ENCODE data around the gene SLC9C1. TPM values are rescaled to one million over a fixed set of nuclear protein-coding genes. Genes with fewer than 3 reads are reported as not detected.

The SLC9C1 gene
- total RNA-seq, 1 donor from 2014 or later, result 0.42 TPM

DNA sequence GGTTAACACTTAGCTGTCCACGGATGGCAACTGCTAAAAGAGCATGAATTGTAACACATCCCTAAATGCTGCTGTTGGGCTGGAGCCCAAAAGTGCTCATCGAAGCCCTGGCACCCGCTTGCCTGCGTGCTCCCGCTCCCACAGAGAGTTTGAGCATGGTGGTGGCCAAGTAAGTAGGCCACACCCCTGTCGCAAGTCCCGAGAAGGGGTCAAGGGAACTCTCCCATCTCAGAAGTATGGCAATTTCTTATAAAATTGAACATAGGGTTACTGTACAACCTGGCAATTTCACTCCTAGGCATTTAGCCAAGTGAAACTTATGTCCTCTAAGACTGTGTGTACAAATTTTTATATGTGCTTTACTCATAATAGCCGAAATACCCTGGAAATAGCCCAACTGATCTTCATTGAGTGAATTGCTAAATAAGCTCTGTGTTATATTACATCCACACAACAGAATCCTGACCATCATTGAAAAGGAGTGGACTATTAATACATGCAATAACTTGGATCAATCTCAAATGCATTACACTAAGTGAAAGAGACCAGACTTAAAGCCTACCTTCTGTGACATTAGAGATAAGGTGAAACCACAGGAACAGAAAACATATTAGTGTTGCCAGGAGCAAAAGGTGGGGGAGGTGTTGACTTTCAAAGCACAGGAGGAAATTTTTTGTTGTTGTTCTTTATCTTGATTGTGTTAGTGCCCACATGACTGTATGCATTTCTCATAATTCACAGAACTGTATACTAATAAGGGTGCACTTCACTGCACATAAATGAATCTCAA is 159.5 kb downstream of the SLC9C1 start:
- H3K36me3 Mint-ChIP-seq (ENCODE audit: low read depth), result peaks cover 5% of the 10 kb centered on the region
- no peak for DNase-seq (ENCODE audit: low read depth, low spot score)
- H3K4me3 Mint-ChIP-seq, result no peak overlapping the region
- H3K27me3 Mint-ChIP-seq (ENCODE audit: low read depth), result no peaks in the 10 kb centered on the region
- TF ChIP-seq, protein P1, sequence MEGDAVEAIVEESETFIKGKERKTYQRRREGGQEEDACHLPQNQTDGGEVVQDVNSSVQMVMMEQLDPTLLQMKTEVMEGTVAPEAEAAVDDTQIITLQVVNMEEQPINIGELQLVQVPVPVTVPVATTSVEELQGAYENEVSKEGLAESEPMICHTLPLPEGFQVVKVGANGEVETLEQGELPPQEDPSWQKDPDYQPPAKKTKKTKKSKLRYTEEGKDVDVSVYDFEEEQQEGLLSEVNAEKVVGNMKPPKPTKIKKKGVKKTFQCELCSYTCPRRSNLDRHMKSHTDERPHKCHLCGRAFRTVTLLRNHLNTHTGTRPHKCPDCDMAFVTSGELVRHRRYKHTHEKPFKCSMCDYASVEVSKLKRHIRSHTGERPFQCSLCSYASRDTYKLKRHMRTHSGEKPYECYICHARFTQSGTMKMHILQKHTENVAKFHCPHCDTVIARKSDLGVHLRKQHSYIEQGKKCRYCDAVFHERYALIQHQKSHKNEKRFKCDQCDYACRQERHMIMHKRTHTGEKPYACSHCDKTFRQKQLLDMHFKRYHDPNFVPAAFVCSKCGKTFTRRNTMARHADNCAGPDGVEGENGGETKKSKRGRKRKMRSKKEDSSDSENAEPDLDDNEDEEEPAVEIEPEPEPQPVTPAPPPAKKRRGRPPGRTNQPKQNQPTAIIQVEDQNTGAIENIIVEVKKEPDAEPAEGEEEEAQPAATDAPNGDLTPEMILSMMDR (conservative IDR thresholded peaks at IDR 0.05), result no peak
- H3K9me3 Mint-ChIP-seq, result no peaks in the 10 kb centered on the region
- H3K4me1 Mint-ChIP-seq, result peaks cover 30% of the 10 kb centered on the region
- no peak overlapping the region for H3K27ac Mint-ChIP-seq (ENCODE audit: unreplicated experiment)

DNA sequence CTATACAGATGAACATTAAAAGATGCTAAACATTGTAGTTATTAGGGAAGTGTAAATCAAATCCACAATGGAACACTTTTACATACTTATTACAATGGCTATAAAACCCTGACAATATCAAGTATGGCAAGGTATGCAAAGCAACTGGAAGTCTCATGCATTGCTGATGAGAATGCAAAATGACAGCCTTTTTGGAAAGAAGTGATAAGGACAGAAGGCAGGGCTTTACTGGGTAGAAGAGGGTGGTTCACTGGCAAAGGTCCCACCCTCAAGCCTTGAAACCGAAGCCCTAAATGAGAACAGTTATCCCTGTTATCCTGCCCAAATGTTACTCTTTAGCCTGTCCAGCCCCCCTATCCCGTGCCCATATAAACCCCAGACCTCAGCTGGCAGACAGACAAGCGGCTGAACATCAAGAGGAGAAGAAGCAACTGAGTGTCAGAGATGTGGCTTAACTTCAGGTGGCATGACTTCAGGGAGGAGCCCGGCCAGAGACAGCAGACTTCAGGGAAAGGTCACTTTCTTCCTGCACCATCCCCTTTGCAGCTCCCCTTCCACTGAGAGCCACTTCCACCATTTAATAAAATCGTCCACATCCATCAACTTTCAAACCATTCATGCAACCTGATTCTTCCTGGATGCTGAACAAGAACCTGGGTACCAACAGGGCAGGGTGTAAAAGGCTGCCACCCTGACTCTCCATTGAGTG is 160.2 kb downstream of the SLC9C1 start:
- no peak for DNase-seq (ENCODE audit: low read depth, low spot score)
- Mint-ChIP-seq H3K27ac (ENCODE audit: unreplicated experiment) (no peak overlapping the region), H3K27me3 (ENCODE audit: low read depth) (no peaks in the 10 kb centered on the region), H3K4me1 (peaks cover 37% of the 10 kb centered on the region), H3K9me3 (no peaks in the 10 kb centered on the region), H3K36me3 (ENCODE audit: low read depth) (peaks cover 5% of the 10 kb centered on the region), H3K4me3 (no peak overlapping the region)
- TF ChIP-seq, protein P1 (conservative IDR thresholded peaks at IDR 0.05), result no peak

DNA sequence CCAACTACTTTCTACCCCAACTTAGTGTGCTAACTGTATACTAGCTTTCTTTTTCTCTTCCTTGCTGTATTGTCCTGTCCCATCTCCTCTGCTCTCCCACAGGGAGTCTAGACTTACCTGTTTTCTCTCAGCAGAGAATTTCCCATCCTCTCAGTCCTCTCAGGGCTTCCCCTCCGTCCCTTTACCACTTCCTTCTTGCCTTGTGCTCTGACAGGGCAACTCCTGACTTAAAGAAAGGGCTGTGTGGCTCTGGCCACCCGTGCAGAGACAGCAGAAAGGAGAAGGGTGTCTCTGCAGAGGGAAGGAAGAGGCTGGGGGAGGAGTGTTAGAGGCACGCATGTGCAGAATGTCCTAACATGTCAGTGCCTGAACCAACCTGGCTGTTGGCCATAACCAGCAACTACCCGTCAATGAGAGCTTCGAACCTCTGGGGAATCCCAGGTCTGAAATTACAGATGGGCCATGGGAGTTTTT is 161.0 kb downstream of the SLC9C1 start, which contains the start of gene GCSAM:
GCSAM (minus strand) TSS at position 274 of the 474 bp plus-strand sequence; CDS start at position 146, 128 bp downstream.
- Mint-ChIP-seq H3K36me3 (ENCODE audit: low read depth) (peaks cover 5% of the 10 kb centered on the region), H3K9me3 (no peaks in the 10 kb centered on the region), H3K27me3 (ENCODE audit: low read depth) (no peaks in the 10 kb centered on the region), H3K4me1 (peaks cover 43% of the 10 kb centered on the region), H3K27ac (ENCODE audit: unreplicated experiment) (no peak within 1 kb of the TSS), H3K4me3 (no peak within 1 kb of the TSS)
- no peak for DNase-seq (ENCODE audit: low read depth, low spot score)
- TF ChIP-seq, protein P1 (conservative IDR thresholded peaks at IDR 0.05), result no peak

DNA sequence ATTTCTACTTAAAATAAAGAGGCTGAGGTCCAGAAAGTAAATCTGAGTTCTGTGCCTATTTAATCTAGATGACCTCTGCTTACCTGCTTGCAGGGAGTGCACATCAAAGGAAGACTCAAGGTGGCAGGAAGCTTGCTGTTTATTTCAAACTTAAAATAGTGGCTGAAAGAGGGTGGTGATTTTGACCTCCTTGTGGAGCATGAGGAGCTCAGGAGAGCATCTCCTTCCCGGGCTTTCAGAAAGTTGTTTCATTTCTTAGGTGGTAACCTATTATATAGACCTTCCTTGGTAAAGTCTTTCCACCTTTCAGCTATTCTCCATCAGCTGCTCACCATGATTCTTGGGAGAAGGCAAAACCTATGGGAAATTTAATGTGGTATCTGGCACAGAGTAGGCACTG is 161.5 kb downstream of the SLC9C1 start:
- TF ChIP-seq, protein P1 (conservative IDR thresholded peaks at IDR 0.05), result no peak
- Mint-ChIP-seq H3K4me3 (no peak overlapping the region), H3K4me1 (peaks cover 39% of the 10 kb centered on the region), H3K27ac (ENCODE audit: unreplicated experiment) (no peak overlapping the region), H3K9me3 (no peaks in the 10 kb centered on the region), H3K36me3 (ENCODE audit: low read depth) (peaks cover 5% of the 10 kb centered on the region), H3K27me3 (ENCODE audit: low read depth) (no peaks in the 10 kb centered on the region)
- no peak for DNase-seq (ENCODE audit: low read depth, low spot score)

DNA sequence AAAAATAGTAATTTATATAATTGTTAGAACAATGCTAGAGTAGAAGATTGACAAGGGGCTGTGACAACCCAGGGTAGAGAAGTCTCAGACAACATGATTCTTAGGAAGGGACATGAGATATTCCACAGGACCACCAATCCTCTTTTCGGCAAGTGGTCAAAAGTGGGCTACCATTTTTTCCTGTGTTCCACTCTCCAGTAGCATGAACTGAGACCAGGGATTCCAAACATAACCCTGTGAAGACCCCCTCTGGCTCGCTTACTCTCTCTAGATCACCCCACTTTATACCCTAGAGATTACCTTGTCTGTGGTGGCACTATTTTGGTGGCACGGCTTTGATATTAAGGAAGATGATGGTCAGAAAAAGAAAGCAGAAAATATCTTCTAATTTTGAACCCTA is 161.9 kb downstream of the SLC9C1 start:
- no peaks in the 10 kb centered on the region for H3K27me3 Mint-ChIP-seq (ENCODE audit: low read depth)

More for the DNA sequence above, 161.9 kb downstream of the SLC9C1 start:
- Mint-ChIP-seq H3K4me1 (peaks cover 37% of the 10 kb centered on the region), H3K27ac (ENCODE audit: unreplicated experiment) (no peak overlapping the region), H3K9me3 (no peaks in the 10 kb centered on the region), H3K36me3 (ENCODE audit: low read depth) (peaks cover 5% of the 10 kb centered on the region), H3K4me3 (no peak overlapping the region)
- TF ChIP-seq, protein P1 (conservative IDR thresholded peaks at IDR 0.05), result no peak
- no peak for DNase-seq (ENCODE audit: low read depth, low spot score)

All from neural crest cell (in vitro differentiated cells).